Uterus (tissue), 4 donors: ENCODE data around the gene SLC2A8. TPM values are rescaled to one million over a fixed set of nuclear protein-coding genes. Genes with fewer than 3 reads are reported as not detected.
A peak's percentile ranks its signal among the peaks of the same experiment; 100 is the strongest.

Experiments used
- DNase-seq, 2 donors: peaks; one replicate each; pipeline ENCODE4 v3.0.0-alpha.2; 2019 to 2020
- H3K27ac ChIP-seq, 2 donors: fragments of 200-600 bp; sonication (generic); 1 replicate in 1 of 2; 2 replicates in 1 of 2; pipeline ENCODE4 v1.5.1; 2016 to 2018
- H3K27me3 ChIP-seq, 2 donors: fragments of 200-600 bp; sonication (generic); one replicate each; pipeline ENCODE4 v1.5.1; 2018 to 2019; ENCODE audit warnings: control low read depth in 1 of 2
- H3K36me3 ChIP-seq, 2 donors: fragments of 200-600 bp; sonication (generic); one replicate each; pipeline ENCODE4 v1.5.1; 2019; ENCODE audit warnings: control low read depth in 1 of 2
- H3K4me1 ChIP-seq, 2 donors: fragments of 200-600 bp; sonication (generic); one replicate each; pipeline ENCODE4 v1.5.1; 2018 to 2019; ENCODE audit warnings: control low read depth in 1 of 2
- H3K4me3 ChIP-seq, 2 donors: fragments of 200-600 bp; sonication (generic); 1 replicate in 1 of 2; 2 replicates in 1 of 2; pipeline ENCODE4 v1.5.1; 2018 to 2019; ENCODE audit warnings: mild to moderate bottlenecking in 1 of 2
- H3K9me3 ChIP-seq, 2 donors: fragments of 200-600 bp; sonication (generic); one replicate each; pipeline ENCODE4 v1.5.1; 2019; ENCODE audit warnings: control low read depth in 1 of 2
- POLR2A ChIP-seq, 2 donors: fragments of 450-650 bp; IDR thresholded peaks; one replicate each; pipeline ENCODE4 v1.6.1; 2016; ENCODE audit warnings: antibody characterized with exemption in 2 of 2, mild to moderate bottlenecking in 1 of 2, moderate library complexity in 1 of 2
- intact Hi-C: fragments of 100-400 bp; cut with DNase I; formaldehyde crosslinking; loops from one replicate; pipeline ENCODE4 v1.15.1; 2023; ENCODE audit warnings: low total_unique reads
- total RNA-seq, 4 donors: library from RNA; depleted of rRNA in 3 of 4; stranded (reverse); fragments of >200 nt in 3 of 4; gene quantifications; one replicate each; pipeline versions ENCODE4 v1.1.0 to v1.2.4, GENCODE V29; 2014 to 2023
- TF ChIP-seq, protein P1 (sequence below), 4 experiments: fragments of 200-600 bp in 2 of 4; fragments of 450-650 bp in 2 of 4; sonication (generic) in 2 of 4; IDR thresholded peaks; one replicate each; pipeline ENCODE4 v1.5.1; 2016 to 2019; ENCODE audit warnings: antibody characterized with exemption in 4 of 4, mild to moderate bottlenecking in 2 of 4, moderate library complexity in 1 of 4
- donor health status: DM: yes; HTN: yes; CAD: no.

The SLC2A8 gene
- total RNA-seq, 4 donors from 2014 or later, result 1.8 to 45.1 (median 10.5) TPM

DNA sequence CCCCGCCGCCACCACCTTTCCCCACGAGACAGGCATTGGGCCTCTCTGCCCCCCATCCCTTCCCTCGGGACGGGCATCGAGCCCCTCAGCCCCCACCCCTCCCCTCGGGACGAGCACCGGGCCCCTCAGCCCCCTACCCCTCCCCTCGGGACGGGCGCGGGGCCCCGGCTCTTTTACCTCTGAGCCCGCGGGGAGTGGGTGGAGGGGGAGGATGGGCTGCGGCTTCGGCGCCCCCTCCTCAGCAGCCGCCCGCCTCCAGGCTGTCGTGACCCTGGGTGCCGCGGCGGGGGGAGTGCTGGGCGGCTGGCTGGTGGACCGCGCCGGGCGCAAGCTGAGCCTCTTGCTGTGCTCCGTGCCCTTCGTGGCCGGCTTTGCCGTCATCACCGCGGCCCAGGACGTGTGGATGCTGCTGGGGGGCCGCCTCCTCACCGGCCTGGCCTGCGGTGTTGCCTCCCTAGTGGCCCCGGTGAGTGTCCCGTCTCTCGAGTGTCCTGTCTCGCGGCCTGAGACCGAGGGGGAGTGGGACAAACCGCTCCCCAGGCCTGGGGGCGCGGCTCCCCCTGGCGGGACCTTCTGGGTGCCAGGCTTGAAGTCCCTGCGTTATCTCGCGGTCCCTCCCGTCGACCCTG, 791 bp downstream of the SLC2A8 start:
- H3K4me3 ChIP-seq, result peak overlapping the region; percentile 70 to 74
- H3K36me3 ChIP-seq, result no peaks in the 10 kb centered on the region
- peaks cover 0 to 11% of the 10 kb centered on the region in 2 donors for H3K4me1 ChIP-seq
- TF ChIP-seq POLR2A (IDR thresholded peaks at IDR 0.05), result peak in 1 of 2 donors; percentile 30
- TF ChIP-seq, protein P1, sequence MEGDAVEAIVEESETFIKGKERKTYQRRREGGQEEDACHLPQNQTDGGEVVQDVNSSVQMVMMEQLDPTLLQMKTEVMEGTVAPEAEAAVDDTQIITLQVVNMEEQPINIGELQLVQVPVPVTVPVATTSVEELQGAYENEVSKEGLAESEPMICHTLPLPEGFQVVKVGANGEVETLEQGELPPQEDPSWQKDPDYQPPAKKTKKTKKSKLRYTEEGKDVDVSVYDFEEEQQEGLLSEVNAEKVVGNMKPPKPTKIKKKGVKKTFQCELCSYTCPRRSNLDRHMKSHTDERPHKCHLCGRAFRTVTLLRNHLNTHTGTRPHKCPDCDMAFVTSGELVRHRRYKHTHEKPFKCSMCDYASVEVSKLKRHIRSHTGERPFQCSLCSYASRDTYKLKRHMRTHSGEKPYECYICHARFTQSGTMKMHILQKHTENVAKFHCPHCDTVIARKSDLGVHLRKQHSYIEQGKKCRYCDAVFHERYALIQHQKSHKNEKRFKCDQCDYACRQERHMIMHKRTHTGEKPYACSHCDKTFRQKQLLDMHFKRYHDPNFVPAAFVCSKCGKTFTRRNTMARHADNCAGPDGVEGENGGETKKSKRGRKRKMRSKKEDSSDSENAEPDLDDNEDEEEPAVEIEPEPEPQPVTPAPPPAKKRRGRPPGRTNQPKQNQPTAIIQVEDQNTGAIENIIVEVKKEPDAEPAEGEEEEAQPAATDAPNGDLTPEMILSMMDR (IDR thresholded peaks at IDR 0.05), result peak; percentile 50 to 66 (median 51)
- H3K27me3 ChIP-seq, result no peaks in the 10 kb centered on the region
- DNase-seq, result peak; percentile 48 to 57
- H3K27ac ChIP-seq, result peak overlapping the region; percentile 63 to 92
- intact Hi-C loops, result no loop called here
- no peaks in the 10 kb centered on the region for H3K9me3 ChIP-seq

DNA sequence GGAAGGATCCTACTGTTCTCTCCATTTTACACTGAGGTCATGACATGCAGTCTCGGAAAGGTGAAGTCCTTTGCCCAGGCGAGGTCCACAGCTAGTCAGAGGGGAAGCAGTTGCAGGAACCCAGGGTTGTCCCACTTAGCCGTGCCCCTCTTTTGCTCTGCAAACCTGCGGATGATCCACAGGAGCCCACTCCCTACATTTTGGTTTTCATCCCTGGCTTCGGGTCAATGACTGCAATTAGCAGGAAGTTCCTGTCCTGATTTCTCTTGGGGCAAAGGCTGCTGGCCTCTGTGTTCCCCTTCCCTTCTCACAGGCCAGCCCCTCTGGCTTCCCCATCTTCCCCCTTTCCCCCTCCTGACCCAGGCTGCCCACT, 1.3 kb downstream of the SLC2A8 start:
- Histone ChIP-seq H3K27ac (peak overlapping the region; percentile 63 to 92), H3K36me3 (no peaks in the 10 kb centered on the region), H3K4me3 (peak overlapping the region; percentile 70 to 74), H3K9me3 (no peaks in the 10 kb centered on the region), H3K27me3 (no peaks in the 10 kb centered on the region), H3K4me1 (peaks cover 0 to 11% of the 10 kb centered on the region in 2 donors)
- intact Hi-C loops, result no loop called here
- TF ChIP-seq POLR2A (IDR thresholded peaks at IDR 0.05), result no peak
- DNase-seq, result no peak

DNA sequence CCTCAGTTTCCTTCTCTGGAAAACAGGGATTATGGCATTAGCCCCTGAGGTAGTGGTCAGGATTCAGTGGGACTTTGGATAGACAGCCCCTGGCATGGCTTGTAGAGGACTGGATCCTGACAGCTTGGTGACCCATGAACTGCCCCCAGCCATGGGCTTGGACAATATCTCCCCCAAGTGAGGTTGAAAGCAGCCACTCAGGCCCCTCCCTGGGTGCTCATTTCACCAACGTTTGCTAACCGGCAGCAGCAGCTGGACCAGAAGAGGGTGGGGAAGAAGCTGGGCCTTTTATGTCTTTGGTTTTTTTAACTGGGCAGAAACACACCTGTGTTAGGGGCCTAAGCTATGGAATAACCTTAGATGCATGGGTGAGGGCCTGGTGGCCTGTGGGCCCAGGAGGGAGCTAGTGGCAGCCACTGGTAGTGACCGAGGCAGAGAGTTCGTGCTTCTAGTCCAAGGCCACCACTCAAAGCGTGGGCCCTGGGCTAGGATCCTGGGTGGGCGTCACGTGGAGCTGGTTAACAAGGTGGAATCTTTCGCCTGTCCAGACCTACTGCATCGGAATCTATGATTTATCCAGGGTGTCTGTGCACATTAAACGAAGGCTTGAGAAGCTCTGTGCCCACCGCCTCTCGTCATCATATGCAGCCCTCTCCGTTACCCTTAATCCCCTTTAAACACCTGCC, 1.9 kb downstream of the SLC2A8 start:
- intact Hi-C loops, result no loop called here
- Histone ChIP-seq H3K4me3 (no peak overlapping the region), H3K4me1 (peaks cover 0 to 11% of the 10 kb centered on the region in 2 donors), H3K27me3 (no peaks in the 10 kb centered on the region), H3K36me3 (no peaks in the 10 kb centered on the region), H3K27ac (no peak overlapping the region), H3K9me3 (no peaks in the 10 kb centered on the region)
- TF ChIP-seq, protein P1 (IDR thresholded peaks at IDR 0.05), result no peak
- TF ChIP-seq POLR2A (IDR thresholded peaks at IDR 0.05), result no peak
- peak in 1 of 2 donors; percentile 13 for DNase-seq

DNA sequence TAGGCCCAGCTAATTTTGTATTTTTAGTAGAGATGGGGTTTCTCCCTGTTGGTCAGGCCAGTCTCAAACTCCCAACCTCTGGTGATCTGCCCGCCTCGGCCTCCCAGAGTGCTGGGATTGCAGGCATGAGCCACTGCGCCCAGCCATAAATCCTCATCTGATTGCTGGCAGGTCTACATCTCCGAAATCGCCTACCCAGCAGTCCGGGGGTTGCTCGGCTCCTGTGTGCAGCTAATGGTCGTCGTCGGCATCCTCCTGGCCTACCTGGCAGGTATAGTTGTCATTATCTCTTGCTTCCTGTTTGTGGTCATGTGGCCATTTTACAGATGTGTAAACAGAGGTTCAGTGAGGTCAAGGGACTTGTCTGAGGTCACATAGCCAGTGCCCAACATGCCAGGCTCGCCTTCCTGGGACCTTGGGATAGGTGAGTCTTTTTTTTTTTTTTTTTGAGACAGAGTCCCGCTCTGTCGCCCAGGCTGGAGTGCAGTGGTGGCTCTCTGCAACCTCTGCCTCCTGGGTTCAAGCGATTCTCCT, 2.8 kb downstream of the SLC2A8 start:
- TF ChIP-seq POLR2A (IDR thresholded peaks at IDR 0.05), result no peak
- TF ChIP-seq, protein P1 (IDR thresholded peaks at IDR 0.05), result no peak
- Histone ChIP-seq H3K27me3 (no peaks in the 10 kb centered on the region), H3K4me3 (no peak overlapping the region), H3K4me1 (peaks cover 0 to 11% of the 10 kb centered on the region in 2 donors), H3K9me3 (no peaks in the 10 kb centered on the region), H3K27ac (no peak overlapping the region), H3K36me3 (no peaks in the 10 kb centered on the region)
- DNase-seq, result no peak
- intact Hi-C loops, result no loop called here

DNA sequence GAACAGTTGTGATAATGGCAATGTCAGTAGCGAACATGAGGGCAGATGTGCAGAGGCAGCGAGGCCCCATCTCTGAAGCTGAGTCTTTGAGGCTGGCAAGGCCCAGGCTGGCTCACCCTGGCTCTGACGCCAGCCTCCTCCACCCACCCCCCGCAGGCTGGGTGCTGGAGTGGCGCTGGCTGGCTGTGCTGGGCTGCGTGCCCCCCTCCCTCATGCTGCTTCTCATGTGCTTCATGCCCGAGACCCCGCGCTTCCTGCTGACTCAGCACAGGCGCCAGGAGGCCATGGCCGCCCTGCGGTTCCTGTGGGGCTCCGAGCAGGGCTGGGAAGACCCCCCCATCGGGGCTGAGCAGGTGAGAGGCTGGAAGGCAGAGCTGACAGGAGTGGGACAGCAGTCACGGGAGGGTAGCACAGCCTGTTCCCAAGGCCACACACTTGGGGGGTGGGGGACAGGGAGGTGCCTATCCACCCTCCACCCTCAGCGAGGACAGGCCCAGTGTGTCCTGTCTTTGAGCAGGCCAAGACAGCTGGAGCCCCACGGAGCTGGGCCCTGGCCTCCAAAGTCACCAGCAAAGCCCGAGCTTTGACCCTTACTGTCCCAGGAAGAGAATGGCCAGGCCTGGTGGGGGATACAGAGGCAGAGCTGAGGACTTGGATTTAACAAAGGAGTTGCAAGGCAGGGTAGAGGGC, 5.6 kb downstream of the SLC2A8 start:
- no peak overlapping the region for H3K27ac ChIP-seq
- no peak for DNase-seq
- intact Hi-C loops, result no loop called here
- H3K9me3 ChIP-seq, result no peaks in the 10 kb centered on the region
- TF ChIP-seq, protein P1 (IDR thresholded peaks at IDR 0.05), result no peak
- peaks cover 0 to 11% of the 10 kb centered on the region in 2 donors for H3K4me1 ChIP-seq
- H3K36me3 ChIP-seq, result no peaks in the 10 kb centered on the region
- H3K27me3 ChIP-seq, result no peaks in the 10 kb centered on the region
- no peak overlapping the region for H3K4me3 ChIP-seq
